Measurements from ENCODE around the gene APOO. TPM values are rescaled to one million over a fixed set of nuclear protein-coding genes. Genes with fewer than 3 reads are reported as not detected.

APOO gene
- total RNA-seq, 1 donor from 2014 or later = 81.0 TPM

DNA sequence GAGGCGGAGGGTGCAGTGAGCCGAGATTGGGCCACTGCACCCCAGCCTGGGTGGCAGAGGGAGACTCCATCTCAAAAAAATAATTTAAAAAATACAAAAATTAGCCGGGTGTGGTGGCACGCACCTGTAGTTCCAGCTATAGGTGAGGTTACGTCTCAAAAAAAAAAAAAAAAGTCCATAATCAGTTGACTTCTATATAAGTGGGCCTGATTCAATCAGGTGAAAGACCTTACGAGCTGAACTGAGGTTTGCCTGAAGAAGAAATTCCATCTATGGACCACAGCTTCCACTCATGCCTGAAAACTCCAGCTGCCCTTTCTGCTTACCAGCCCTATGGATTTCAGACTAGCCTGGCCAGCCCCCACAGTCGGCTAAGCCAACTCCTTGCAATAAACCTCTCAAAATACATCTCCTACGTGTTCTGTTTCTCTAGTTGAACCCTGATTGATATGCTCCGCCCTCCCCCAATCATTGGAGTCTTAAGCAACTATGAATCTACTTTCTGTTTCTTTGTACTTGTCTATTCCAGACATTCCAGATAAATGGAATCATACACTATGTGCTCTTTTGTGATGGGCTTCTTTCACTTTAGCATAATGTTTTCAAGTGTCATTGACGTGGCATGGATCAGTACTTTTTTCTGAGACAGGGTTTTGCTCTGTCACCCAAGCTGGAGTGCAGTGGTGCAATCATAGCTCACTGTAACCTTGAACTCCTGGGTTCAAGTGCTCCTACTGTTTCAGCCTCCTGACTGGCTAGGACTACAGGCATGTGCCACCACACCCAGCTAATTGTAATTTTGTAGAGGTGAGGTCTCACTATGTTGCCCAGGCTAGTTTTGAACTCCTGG lies 88.1 kb downstream of the APOO start:
- Histone ChIP-seq H3K9me3 (ENCODE audit: low read depth) (no peaks in the 10 kb centered on the region), H3K4me2 (no peak overlapping the region), H3K27ac (no peak overlapping the region), H3K36me3 (no peaks in the 10 kb centered on the region), H3K79me2 (ENCODE audit: low read depth) (no peaks in the 10 kb centered on the region), H4K20me1 (ENCODE audit: low read depth) (no peaks in the 10 kb centered on the region), H3K4me1 (no peaks in the 10 kb centered on the region), H2AFZ (replicated peaks) (no peak overlapping the region), H3K4me3 (no peak overlapping the region), H3K27me3 (no peaks in the 10 kb centered on the region), H3K9ac (no peak overlapping the region), H3F3A (ENCODE audit: low read depth) (no peaks in the 10 kb centered on the region)
- Mint-ChIP-seq H3K4me3 (no peak overlapping the region), H3K27me3 (ENCODE audit: insufficient read depth, low read depth) (peaks cover 4% of the 10 kb centered on the region), H3K9me3 (no peaks in the 10 kb centered on the region), H3K4me1 (peaks cover 6% of the 10 kb centered on the region), H3K27ac (no peak overlapping the region), H3K36me3 (no peaks in the 10 kb centered on the region)
- TF ChIP-seq EZH2phosphoT487 (IDR thresholded peaks at IDR 0.05) = no peak
- TF ChIP-seq EZH2 (IDR thresholded peaks at IDR 0.05) = no peak
- no peak for TF ChIP-seq CTCF (IDR thresholded peaks at IDR 0.05)
- DNase-seq (ENCODE audit: low spot score) = no peak

- H4K20me1 ChIP-seq (ENCODE audit: low read depth) = no peaks in the 10 kb centered on the region
- H3K27me3 ChIP-seq = no peaks in the 10 kb centered on the region
- no peaks in the 10 kb centered on the region for H3K79me2 ChIP-seq (ENCODE audit: low read depth)
- Mint-ChIP-seq H3K4me3 (no peak overlapping the region), H3K27ac (no peak overlapping the region), H3K9me3 (no peaks in the 10 kb centered on the region), H3K4me1 (peaks cover 6% of the 10 kb centered on the region), H3K36me3 (no peaks in the 10 kb centered on the region), H3K27me3 (ENCODE audit: insufficient read depth, low read depth) (peaks cover 4% of the 10 kb centered on the region)
- no peaks in the 10 kb centered on the region for H3K9me3 ChIP-seq (ENCODE audit: low read depth)
- no peak overlapping the region for H3K4me2 ChIP-seq
- H3K4me1 ChIP-seq = no peaks in the 10 kb centered on the region
- H3K36me3 ChIP-seq = no peaks in the 10 kb centered on the region
- TF ChIP-seq EZH2phosphoT487 (IDR thresholded peaks at IDR 0.05) (no peak), EZH2 (IDR thresholded peaks at IDR 0.05) (no peak), CTCF (IDR thresholded peaks at IDR 0.05) (no peak)
- no peaks in the 10 kb centered on the region for H3F3A ChIP-seq (ENCODE audit: low read depth)
- no peak overlapping the region for H2AFZ ChIP-seq (replicated peaks)
- no peak overlapping the region for H3K9ac ChIP-seq
- H3K4me3 ChIP-seq = no peak overlapping the region
- DNase-seq (ENCODE audit: low spot score) = no peak
- no peak overlapping the region for H3K27ac ChIP-seq
Measured at GRCh38 chrX:23817979-23818336, 89.8 kb downstream of the APOO start.

GRCh38 chrX:23816179-23816578 lies 91.6 kb downstream of the APOO start:
- H3K79me2 ChIP-seq (ENCODE audit: low read depth) = no peaks in the 10 kb centered on the region
- H3K36me3 ChIP-seq = no peaks in the 10 kb centered on the region
- Mint-ChIP-seq H3K4me1 (peaks cover 10% of the 10 kb centered on the region), H3K4me3 (no peak overlapping the region), H3K27ac (no peak overlapping the region), H3K9me3 (no peaks in the 10 kb centered on the region), H3K27me3 (ENCODE audit: insufficient read depth, low read depth) (peaks cover 4% of the 10 kb centered on the region), H3K36me3 (no peaks in the 10 kb centered on the region)
- no peaks in the 10 kb centered on the region for H4K20me1 ChIP-seq (ENCODE audit: low read depth)
- H3K4me1 ChIP-seq = peaks cover 5% of the 10 kb centered on the region
- TF ChIP-seq EZH2 (IDR thresholded peaks at IDR 0.05) (no peak), CTCF (IDR thresholded peaks at IDR 0.05) (no peak), EZH2phosphoT487 (IDR thresholded peaks at IDR 0.05) (no peak)
- no peak for DNase-seq (ENCODE audit: low spot score)
- H3K4me3 ChIP-seq = no peak overlapping the region
- H2AFZ ChIP-seq (replicated peaks) = no peak overlapping the region
- H3K9ac ChIP-seq = no peak overlapping the region
- H3K27ac ChIP-seq = no peak overlapping the region
- no peaks in the 10 kb centered on the region for H3K9me3 ChIP-seq (ENCODE audit: low read depth)
- no peaks in the 10 kb centered on the region for H3K27me3 ChIP-seq
- H3K4me2 ChIP-seq = no peak overlapping the region
- no peaks in the 10 kb centered on the region for H3F3A ChIP-seq (ENCODE audit: low read depth)
